GM21367 (cell line): ENCODE measurements around the gene PRPSAP2.

ENCODE experiments used
- ATAC-seq: cut with Tn5 transposase; IDR thresholded peaks from one replicate; pipeline ENCODE4 v1.9.1; 2021; ENCODE audit not compliant: unreplicated experiment

Gene PRPSAP2

GRCh38 chr17:18960803-18961511 is 103.0 kb downstream of the PRPSAP2 start:
- no peak for ATAC-seq

- ATAC-seq, result no peak
These were observed 103.9 kb downstream of the PRPSAP2 start for GRCh38 chr17:18961634-18962493.

GRCh38 chr17:18962494-18962815 is 104.5 kb downstream of the PRPSAP2 start:
- ATAC-seq, result no peak

- no peak for ATAC-seq
These were observed 105.4 kb downstream of the PRPSAP2 start for GRCh38 chr17:18963126-18964017.

- no peak for ATAC-seq
These were observed 106.1 kb downstream of the PRPSAP2 start for GRCh38 chr17:18964018-18964351.

- no peak for ATAC-seq
These were observed 106.6 kb downstream of the PRPSAP2 start for GRCh38 chr17:18964550-18964949.

- ATAC-seq, result no peak
These were observed 107.8 kb downstream of the PRPSAP2 start for GRCh38 chr17:18965530-18966236.

- no peak for ATAC-seq
These were observed 109.1 kb downstream of the PRPSAP2 start for GRCh38 chr17:18966831-18967624.

- ATAC-seq, result no peak
These were observed 110.0 kb downstream of the PRPSAP2 start for GRCh38 chr17:18967916-18968315.

GRCh38 chr17:18968345-18968744 is 110.4 kb downstream of the PRPSAP2 start:
- ATAC-seq, result no peak

GRCh38 chr17:18968945-18969887 is 111.3 kb downstream of the PRPSAP2 start:
- no peak for ATAC-seq

GRCh38 chr17:18970582-18971480 is 112.9 kb downstream of the PRPSAP2 start:
- ATAC-seq, result no peak

GRCh38 chr17:18971801-18972200 is 113.9 kb downstream of the PRPSAP2 start:
- ATAC-seq, result no peak

- ATAC-seq, result no peak
These were observed 116.6 kb downstream of the PRPSAP2 start for GRCh38 chr17:18974407-18975149.

- no peak for ATAC-seq
These were observed 117.7 kb downstream of the PRPSAP2 start for GRCh38 chr17:18975597-18975996.

- no peak for ATAC-seq
These were observed 118.3 kb downstream of the PRPSAP2 start for GRCh38 chr17:18976201-18976600.

GRCh38 chr17:18977021-18977420 is 119.1 kb downstream of the PRPSAP2 start:
- ATAC-seq, result no peak
